C4-2B (cell line): Measurements from ENCODE around the gene PLCH2.

ENCODE experiments used
- H3K27ac ChIP-seq: fragments of 450-650 bp; 2 replicates; pipeline ENCODE4 v1.5.1; 2017
- CTCF ChIP-seq: fragments of 450-650 bp; conservative IDR thresholded peaks from 2 replicates; pipeline ENCODE4 v1.5.1; 2017; ENCODE audit warnings: mild to moderate bottlenecking
- ZFX ChIP-seq: fragments of 450-650 bp; IDR thresholded peaks from 2 replicates; pipeline ENCODE4 v1.6.1; 2017

PLCH2 gene

GRCh38 chr1:2480986-2481364 is 4.9 kb downstream of the PLCH2 start:
- peak overlapping the region; percentile 95 for H3K27ac ChIP-seq
- TF ChIP-seq CTCF: no peak
- peak; percentile 77; the same call in 1 of the 2 replicates for TF ChIP-seq ZFX

- H3K27ac ChIP-seq: peak overlapping the region; percentile 95
- TF ChIP-seq ZFX: no peak
- no peak for TF ChIP-seq CTCF
Measured at GRCh38 chr1:2481885-2482284, 5.8 kb downstream of the PLCH2 start.

GRCh38 chr1:2482588-2482987 is 6.5 kb downstream of the PLCH2 start:
- peak overlapping the region; percentile 95 for H3K27ac ChIP-seq
- TF ChIP-seq CTCF (no peak), ZFX (no peak)

GRCh38 chr1:2483026-2483425 is 6.9 kb downstream of the PLCH2 start:
- TF ChIP-seq ZFX: no peak
- TF ChIP-seq CTCF: no peak
- H3K27ac ChIP-seq: no peak overlapping the region

- TF ChIP-seq CTCF (no peak), ZFX (no peak)
- no peak overlapping the region for H3K27ac ChIP-seq
Measured at GRCh38 chr1:2483970-2484369, 7.9 kb downstream of the PLCH2 start.

GRCh38 chr1:2486041-2486440 is 10.0 kb downstream of the PLCH2 start:
- TF ChIP-seq ZFX (no peak), CTCF (no peak)
- H3K27ac ChIP-seq: no peak overlapping the region

- TF ChIP-seq ZFX (no peak), CTCF (no peak)
Measured at GRCh38 chr1:2486558-2486957, 10.5 kb downstream of the PLCH2 start.

More at GRCh38 chr1:2486558-2486957, 10.5 kb downstream of the PLCH2 start:
- H3K27ac ChIP-seq: no peak overlapping the region
